Hepatocyte (in vitro differentiated cells): ENCODE data around the gene AMY2B.

Experiments
- EZH2 ChIP-seq: fragments of 200-600 bp; sonication (generic); IDR thresholded peaks from 2 replicates; pipeline ENCODE4 v1.6.1; 2016; ENCODE audit warnings: antibody characterized with exemption, mild to moderate bottlenecking, borderline replicate concordance
- EZH2phosphoT487 ChIP-seq: fragments of 200-600 bp; sonication (generic); IDR thresholded peaks from one replicate; pipeline ENCODE4 v1.6.1; 2018; ENCODE audit warnings: antibody characterized with exemption, mild to moderate bottlenecking, low read depth, moderate library complexity; ENCODE audit not compliant: unreplicated experiment, severe bottlenecking
- TF ChIP-seq, protein P1 (sequence below): fragments of 200-600 bp; sonication (generic); IDR thresholded peaks from 2 replicates; pipeline ENCODE4 v1.5.1; 2016; ENCODE audit warnings: antibody characterized with exemption, mild to moderate bottlenecking; ENCODE audit not compliant: poor library complexity

DNA sequence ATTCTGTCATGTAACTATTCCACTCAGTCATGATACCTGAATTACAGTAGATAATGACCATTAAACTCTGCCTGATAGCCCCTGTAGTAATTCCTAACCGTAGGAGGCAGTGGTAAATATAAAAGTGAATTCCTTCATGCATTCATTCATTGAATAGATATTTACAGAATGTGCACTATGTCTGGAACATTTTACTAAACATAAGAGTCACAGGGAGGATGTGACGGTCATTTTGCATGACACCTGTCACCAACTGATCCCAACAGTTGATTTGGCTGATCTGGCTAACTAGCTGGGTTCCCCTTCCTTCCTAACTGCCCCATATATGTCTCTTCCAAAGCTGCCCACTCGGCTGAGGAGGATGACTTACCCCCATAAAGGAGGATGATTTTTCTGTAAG is 48.0 kb upstream of the AMY2B start:
- TF ChIP-seq, protein P1, sequence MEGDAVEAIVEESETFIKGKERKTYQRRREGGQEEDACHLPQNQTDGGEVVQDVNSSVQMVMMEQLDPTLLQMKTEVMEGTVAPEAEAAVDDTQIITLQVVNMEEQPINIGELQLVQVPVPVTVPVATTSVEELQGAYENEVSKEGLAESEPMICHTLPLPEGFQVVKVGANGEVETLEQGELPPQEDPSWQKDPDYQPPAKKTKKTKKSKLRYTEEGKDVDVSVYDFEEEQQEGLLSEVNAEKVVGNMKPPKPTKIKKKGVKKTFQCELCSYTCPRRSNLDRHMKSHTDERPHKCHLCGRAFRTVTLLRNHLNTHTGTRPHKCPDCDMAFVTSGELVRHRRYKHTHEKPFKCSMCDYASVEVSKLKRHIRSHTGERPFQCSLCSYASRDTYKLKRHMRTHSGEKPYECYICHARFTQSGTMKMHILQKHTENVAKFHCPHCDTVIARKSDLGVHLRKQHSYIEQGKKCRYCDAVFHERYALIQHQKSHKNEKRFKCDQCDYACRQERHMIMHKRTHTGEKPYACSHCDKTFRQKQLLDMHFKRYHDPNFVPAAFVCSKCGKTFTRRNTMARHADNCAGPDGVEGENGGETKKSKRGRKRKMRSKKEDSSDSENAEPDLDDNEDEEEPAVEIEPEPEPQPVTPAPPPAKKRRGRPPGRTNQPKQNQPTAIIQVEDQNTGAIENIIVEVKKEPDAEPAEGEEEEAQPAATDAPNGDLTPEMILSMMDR, result no peak
- no peak for TF ChIP-seq EZH2
- TF ChIP-seq EZH2phosphoT487, result no peak
